Testis (tissue), 2 donors: ENCODE results near the gene PNPO.

Experiments
- CTCF ChIP-seq, 3 experiments: fragments of 450-650 bp in 2 of 3; fragments of 200-600 bp in 1 of 3; sonication (generic) in 1 of 3; IDR thresholded peaks; one replicate each; pipeline ENCODE4 v1.5.1; 2016 to 2019; ENCODE audit warnings: antibody characterized with exemption in 3 of 3, mild to moderate bottlenecking in 2 of 3, moderate library complexity in 1 of 3
- POLR2A ChIP-seq: fragments of 450-650 bp; IDR thresholded peaks from one replicate; pipeline ENCODE4 v1.6.1; 2017; ENCODE audit warnings: antibody characterized with exemption, mild to moderate bottlenecking, moderate library complexity

GRCh38 chr17:47968836-47969235 is 27.5 kb downstream of the PNPO start:
- TF ChIP-seq CTCF (IDR thresholded peaks at IDR 0.05) = no peak
- no peak for TF ChIP-seq POLR2A
